Measurements from ENCODE around the gene MED26. TPM values are rescaled to one million over a fixed set of nuclear protein-coding genes. Genes with fewer than 3 reads are reported as not detected.

The MED26 gene
- total RNA-seq, 6 experiments from 2014 or later: 7.9 to 9.9 (median 8.8) TPM

GRCh38 chr19:16594681-16595091 is 33.3 kb downstream of the MED26 start:
- no peaks in the 10 kb centered on the region for H3K36me3 Mint-ChIP-seq (ENCODE audit: low read depth)
- H3K4me1 Mint-ChIP-seq (ENCODE audit: low read depth): peaks cover 25% of the 10 kb centered on the region
- no peaks in the 10 kb centered on the region for H3K9me3 Mint-ChIP-seq
- no peak for TF ChIP-seq CTCF (IDR thresholded peaks at IDR 0.05)
- H3K27ac Mint-ChIP-seq: no peak overlapping the region
- no peak overlapping the region for H3K4me3 Mint-ChIP-seq
- peaks cover 1% of the 10 kb centered on the region; the same call in 1 of the 2 replicates for H3K27me3 Mint-ChIP-seq (ENCODE audit: insufficient read depth)
- no peak for DNase-seq

DNA sequence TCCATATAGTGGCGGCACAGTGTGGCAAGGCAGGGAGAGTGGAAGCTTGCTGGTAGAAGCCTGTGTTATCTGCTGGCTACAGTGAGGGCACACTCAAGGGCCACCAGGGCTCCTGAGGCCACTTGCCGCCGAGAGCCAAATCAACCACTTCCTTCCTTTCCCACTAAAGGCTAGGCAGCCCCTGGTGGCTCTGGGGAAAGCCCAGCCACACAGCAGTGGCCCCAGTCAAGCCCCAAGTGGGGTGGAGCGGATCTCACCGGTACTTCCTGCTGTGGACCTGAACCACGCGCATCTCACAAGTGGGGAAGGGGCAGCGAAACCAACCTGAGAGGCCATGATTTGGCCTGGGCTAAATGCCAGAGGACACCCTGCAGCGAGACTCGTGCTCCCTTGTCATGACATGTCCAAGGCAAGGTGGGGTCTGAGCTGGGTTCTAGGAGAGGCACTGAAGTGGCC is 33.8 kb downstream of the MED26 start:
- Mint-ChIP-seq H3K36me3 (ENCODE audit: low read depth) (no peaks in the 10 kb centered on the region), H3K4me3 (no peak overlapping the region), H3K27me3 (ENCODE audit: insufficient read depth) (peaks cover 1% of the 10 kb centered on the region; the same call in 1 of the 2 replicates), H3K9me3 (no peaks in the 10 kb centered on the region), H3K4me1 (ENCODE audit: low read depth) (peaks cover 30% of the 10 kb centered on the region), H3K27ac (no peak overlapping the region)
- TF ChIP-seq CTCF (IDR thresholded peaks at IDR 0.05): no peak
- no peak for DNase-seq

GRCh38 chr19:16593181-16593580 is 34.8 kb downstream of the MED26 start:
- no peaks in the 10 kb centered on the region for H3K9me3 Mint-ChIP-seq
- no peaks in the 10 kb centered on the region for H3K27me3 Mint-ChIP-seq (ENCODE audit: insufficient read depth)
- H3K36me3 Mint-ChIP-seq (ENCODE audit: low read depth): no peaks in the 10 kb centered on the region
- no peak for TF ChIP-seq CTCF (IDR thresholded peaks at IDR 0.05)
- H3K4me1 Mint-ChIP-seq (ENCODE audit: low read depth): peaks cover 40% of the 10 kb centered on the region
- no peak for DNase-seq
- H3K27ac Mint-ChIP-seq: no peak overlapping the region
- H3K4me3 Mint-ChIP-seq: no peak overlapping the region

GRCh38 chr19:16591803-16592556 is 36.0 kb downstream of the MED26 start:
- H3K27me3 Mint-ChIP-seq (ENCODE audit: insufficient read depth): no peaks in the 10 kb centered on the region
- TF ChIP-seq CTCF (IDR thresholded peaks at IDR 0.05): no peak
- peaks cover 50% of the 10 kb centered on the region for H3K4me1 Mint-ChIP-seq (ENCODE audit: low read depth)
- DNase-seq: no peak
- H3K36me3 Mint-ChIP-seq (ENCODE audit: low read depth): no peaks in the 10 kb centered on the region
- no peaks in the 10 kb centered on the region for H3K9me3 Mint-ChIP-seq
- H3K27ac Mint-ChIP-seq: no peak overlapping the region
- H3K4me3 Mint-ChIP-seq: no peak overlapping the region

DNA sequence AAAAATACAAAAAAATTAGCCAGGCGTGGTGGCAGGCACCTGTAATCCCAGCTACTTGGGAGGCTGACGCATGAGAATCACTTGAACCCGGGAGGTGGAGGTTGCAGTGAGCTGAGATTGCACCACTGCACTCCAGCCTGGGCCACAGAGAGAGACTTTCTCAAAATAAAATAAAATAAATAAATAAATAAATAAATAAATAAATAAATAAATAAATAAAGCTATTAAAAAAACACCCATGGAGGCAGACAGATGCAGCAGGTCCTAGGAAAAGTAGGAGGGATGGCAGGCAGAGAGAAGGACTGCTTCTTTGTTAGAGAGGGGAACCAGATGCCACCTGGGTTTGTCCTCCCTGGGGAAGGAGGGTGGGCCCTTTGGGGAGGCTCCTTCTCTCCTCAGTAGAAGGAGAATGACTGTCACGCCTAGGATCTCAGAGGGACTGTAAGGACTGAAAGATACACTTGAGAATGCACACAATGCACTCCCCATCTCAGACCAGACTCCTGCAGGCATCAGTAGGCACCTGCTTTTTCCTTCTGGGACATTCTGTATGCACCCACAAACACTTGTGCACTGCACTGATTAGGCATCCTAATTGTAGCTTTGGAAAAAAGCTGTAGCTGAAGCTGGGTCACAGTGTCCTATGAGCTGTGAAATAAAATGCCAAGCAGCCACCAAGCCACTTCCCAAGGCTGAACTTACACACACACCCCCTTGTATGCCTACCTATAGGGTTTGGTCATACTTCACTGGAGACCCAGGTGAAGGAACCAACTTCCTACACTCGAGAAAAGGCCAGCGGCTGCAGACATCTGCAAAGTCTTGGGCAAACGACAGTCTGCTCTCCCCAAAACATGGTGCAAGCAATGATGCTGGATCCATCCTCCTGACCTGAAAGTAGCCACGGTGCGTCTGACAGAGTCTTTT is 36.9 kb downstream of the MED26 start:
- no peaks in the 10 kb centered on the region for H3K36me3 Mint-ChIP-seq (ENCODE audit: low read depth)
- H3K4me3 Mint-ChIP-seq: no peak overlapping the region
- H3K4me1 Mint-ChIP-seq (ENCODE audit: low read depth): peaks cover 58% of the 10 kb centered on the region
- no peak overlapping the region for H3K27ac Mint-ChIP-seq
- no peak for DNase-seq
- H3K27me3 Mint-ChIP-seq (ENCODE audit: insufficient read depth): no peaks in the 10 kb centered on the region
- H3K9me3 Mint-ChIP-seq: no peaks in the 10 kb centered on the region
- no peak for TF ChIP-seq CTCF (IDR thresholded peaks at IDR 0.05)
